GM19467 (cell line): Measurements from ENCODE around the gene AFG1L.
"Not testable (repeated sequence)": the region's sequence is repeated elsewhere in the genome, so short reads cannot be mapped to it uniquely, and the experiment has no call there.

Source experiments
- ATAC-seq: cut with Tn5 transposase; IDR thresholded peaks from one replicate; pipeline ENCODE4 v1.9.1; 2021; ENCODE audit warnings: mild to moderate bottlenecking, moderate library complexity; ENCODE audit not compliant: unreplicated experiment

AFG1L gene

GRCh38 chr6:108348655-108349349 is 53.9 kb downstream of the AFG1L start:
- ATAC-seq = peak; percentile 81

GRCh38 chr6:108350528-108350927 is 55.7 kb downstream of the AFG1L start:
- ATAC-seq = peak; percentile 72

- ATAC-seq = no peak
These were observed 59.0 kb downstream of the AFG1L start for GRCh38 chr6:108353853-108354252.

GRCh38 chr6:108355120-108355519 is 60.3 kb downstream of the AFG1L start:
- ATAC-seq = no peak

GRCh38 chr6:108355890-108356289 is 61.0 kb downstream of the AFG1L start:
- ATAC-seq = no peak

GRCh38 chr6:108359901-108360882 is 65.3 kb downstream of the AFG1L start:
- ATAC-seq = no peak

- ATAC-seq = no peak
These were observed 66.1 kb downstream of the AFG1L start for GRCh38 chr6:108360919-108361311.

- ATAC-seq = no peak
These were observed 66.6 kb downstream of the AFG1L start for GRCh38 chr6:108361312-108361932.

GRCh38 chr6:108362455-108362854 is 67.6 kb downstream of the AFG1L start:
- no peak for ATAC-seq

- no peak for ATAC-seq
These were observed 68.3 kb downstream of the AFG1L start for GRCh38 chr6:108363113-108363512.

GRCh38 chr6:108363889-108364313 is 69.0 kb downstream of the AFG1L start:
- ATAC-seq = no peak

GRCh38 chr6:108364470-108364869 is 69.6 kb downstream of the AFG1L start:
- no peak for ATAC-seq

GRCh38 chr6:108365478-108365877 is 70.6 kb downstream of the AFG1L start:
- no peak for ATAC-seq

- no peak for ATAC-seq
These were observed 71.4 kb downstream of the AFG1L start for GRCh38 chr6:108366236-108366635.

GRCh38 chr6:108368431-108369030 is 73.7 kb downstream of the AFG1L start:
- no peak for ATAC-seq

GRCh38 chr6:108380876-108381275 is 86.0 kb downstream of the AFG1L start:
- ATAC-seq = no peak

GRCh38 chr6:108383981-108384380 is 89.1 kb downstream of the AFG1L start:
- no peak for ATAC-seq

GRCh38 chr6:108389190-108389589 is 94.3 kb downstream of the AFG1L start:
- not testable (repeated sequence) for ATAC-seq

- ATAC-seq = no peak
These were observed 100.4 kb downstream of the AFG1L start for GRCh38 chr6:108395297-108395696.

GRCh38 chr6:108403236-108403635 is 108.4 kb downstream of the AFG1L start:
- ATAC-seq = no peak

GRCh38 chr6:108406943-108407342 is 112.1 kb downstream of the AFG1L start:
- no peak for ATAC-seq
